Adrenal gland (tissue), 12 donors: ENCODE data around the gene RGS9. TPM values are rescaled to one million over a fixed set of nuclear protein-coding genes. Genes with fewer than 3 reads are reported as not detected.

ENCODE experiments used
- DNase-seq, 7 donors: peaks; one replicate each; pipeline ENCODE4 v3.0.0-alpha.2; 2019 to 2020
- H3K27ac ChIP-seq, 5 donors: fragments of 200-600 bp; sonication (generic) in 4 of 5; 1 replicate in 3 of 5; 2 replicates in 2 of 5; pipeline versions ENCODE4 v1.5.1 to v1.8.0; 2016 to 2020; ENCODE audit warnings: mild to moderate bottlenecking in 1 of 5
- H3K27me3 ChIP-seq: fragments of 200-600 bp; 2 replicates; pipeline ENCODE4 v1.8.0; 2021
- H3K36me3 ChIP-seq, 2 donors: fragments of 200-600 bp; replicated peaks in 1 of 2; 1 replicate in 1 of 2; 2 replicates in 1 of 2; pipeline versions ENCODE4 v1.5.1 to v1.8.0; 2018 to 2022
- H3K4me1 ChIP-seq, 2 donors: fragments of 200-600 bp; replicated peaks in 1 of 2; 1 replicate in 1 of 2; 2 replicates in 1 of 2; pipeline versions ENCODE4 v1.5.1 to v1.8.0; 2018 to 2021
- H3K4me3 ChIP-seq, 4 donors: fragments of 200-600 bp; sonication (generic) in 3 of 4; one replicate each; pipeline ENCODE4 v1.5.1; 2016 to 2018
- H3K9me3 ChIP-seq, 3 donors: fragments of 200-600 bp; sonication (generic) in 1 of 3; replicated peaks in 1 of 3; 1 replicate in 2 of 3; 2 replicates in 1 of 3; pipeline versions ENCODE4 v1.5.1 to v1.8.0; 2016 to 2021
- POLR2A ChIP-seq, 2 donors: fragments of 450-650 bp; IDR thresholded peaks; one replicate each; pipeline ENCODE4 v1.6.1; 2017; ENCODE audit warnings: antibody characterized with exemption in 2 of 2, mild to moderate bottlenecking in 2 of 2, moderate library complexity in 1 of 2
- WGBS, 4 donors: extraction: QIAGEN DNeasy Blood & Tissue Kit in 2 of 4; methylation state at CpG; one replicate each; pipeline versions ENCODE4 v1.1.5 to v1.1.7; 2013 to 2017; 5-methylcytosine and 5-hydroxymethylcytosine counted together
- intact Hi-C, 2 donors: fragments of 100-400 bp; cut with DNase I; formaldehyde crosslinking; loops; one replicate each; pipeline versions ENCODE4 v1.14.1 to v1.15.0; 2022 to 2023
- polyA plus RNA-seq, 3 donors: library from polyadenylated mRNA; stranded (reverse); fragments of 200-250 nt in 2 of 3; fragments of 350-450 nt in 1 of 3; fragmentation: Illumina TruSeq in 1 of 3; extraction: RNeasy Lipid Tissue Mini Kit (QIAGEN cat#74804) in 1 of 3; gene quantifications; one replicate each; pipeline ENCODE4 v1.2.3, GENCODE V29; 2013 to 2014
- total RNA-seq, 9 donors: library from RNA; depleted of rRNA in 4 of 9; stranded (reverse); fragments of >200 nt in 4 of 9; fragments of 120-200 nt in 1 of 9; fragmentation: NEBNext Ultra II Directional in 1 of 9; extraction: Animal tissue kit (Norgen Biotek cat#: 25700) in 1 of 9; gene quantifications; one replicate each; pipeline versions ENCODE4 v1.1.0 to v1.2.4, GENCODE V29; 2013 to 2023
- TF ChIP-seq, protein P1 (sequence below), 6 experiments: fragments of 450-650 bp in 4 of 6; fragments of 200-600 bp in 2 of 6; sonication (generic) in 1 of 6; IDR thresholded peaks; 1 replicate in 5 of 6; 2 replicates in 1 of 6; pipeline versions ENCODE4 v1.5.1 to v1.8.0; 2016 to 2021; ENCODE audit warnings: antibody characterized with exemption in 6 of 6, mild to moderate bottlenecking in 2 of 6, moderate library complexity in 1 of 6
- donor health status: healthy with polysubstance abuse.
- donor health status: Bipolar disorder and iron deficiency.
- donor health status: DM: yes; HTN: yes; CAD: no.
- donor health status: DM: no; HTN: no; CAD: no.
- donor health status: DM: no; HTN: no; CAD: no.
- donor health status: DM: yes; HTN: yes; CAD: no.

The RGS9 gene
- total and polyA plus RNA-seq, 12 donors: 4.3 to 32.3 (median 14.4) TPM

DNA sequence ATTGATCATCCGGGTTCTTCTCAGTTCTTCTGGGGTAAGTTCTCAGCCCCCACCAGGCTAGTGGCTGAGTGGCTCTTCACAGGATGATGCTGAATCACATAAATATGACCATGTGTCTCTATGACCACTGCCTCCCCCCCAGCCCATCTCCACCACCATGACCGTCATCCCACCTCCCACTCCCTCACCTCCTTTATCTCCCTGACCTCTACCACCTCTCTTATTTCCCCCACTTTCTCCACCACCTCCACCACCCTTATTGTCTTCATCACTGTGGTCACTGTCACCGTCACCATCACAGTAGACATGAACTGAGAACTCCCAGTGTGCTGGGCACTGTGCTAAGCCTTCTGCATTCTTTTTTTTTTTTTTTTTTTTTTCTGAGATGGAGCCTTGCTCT lies 32.5 kb downstream of the RGS9 start:
- DNase-seq: no peak
- intact Hi-C loops: no loop called here
- Histone ChIP-seq H3K27ac (no peak overlapping the region), H3K36me3 (no peaks in the 10 kb centered on the region), H3K27me3 (no peaks in the 10 kb centered on the region), H3K4me1 (no peaks in the 10 kb centered on the region), H3K9me3 (no peaks in the 10 kb centered on the region), H3K4me3 (no peak overlapping the region)
- 95 to 100% (median 97%) methylated on average over 3 of the region's 3 CpGs for WGBS, 4 donors
- TF ChIP-seq POLR2A (IDR thresholded peaks at IDR 0.05): no peak
- TF ChIP-seq, protein P1, sequence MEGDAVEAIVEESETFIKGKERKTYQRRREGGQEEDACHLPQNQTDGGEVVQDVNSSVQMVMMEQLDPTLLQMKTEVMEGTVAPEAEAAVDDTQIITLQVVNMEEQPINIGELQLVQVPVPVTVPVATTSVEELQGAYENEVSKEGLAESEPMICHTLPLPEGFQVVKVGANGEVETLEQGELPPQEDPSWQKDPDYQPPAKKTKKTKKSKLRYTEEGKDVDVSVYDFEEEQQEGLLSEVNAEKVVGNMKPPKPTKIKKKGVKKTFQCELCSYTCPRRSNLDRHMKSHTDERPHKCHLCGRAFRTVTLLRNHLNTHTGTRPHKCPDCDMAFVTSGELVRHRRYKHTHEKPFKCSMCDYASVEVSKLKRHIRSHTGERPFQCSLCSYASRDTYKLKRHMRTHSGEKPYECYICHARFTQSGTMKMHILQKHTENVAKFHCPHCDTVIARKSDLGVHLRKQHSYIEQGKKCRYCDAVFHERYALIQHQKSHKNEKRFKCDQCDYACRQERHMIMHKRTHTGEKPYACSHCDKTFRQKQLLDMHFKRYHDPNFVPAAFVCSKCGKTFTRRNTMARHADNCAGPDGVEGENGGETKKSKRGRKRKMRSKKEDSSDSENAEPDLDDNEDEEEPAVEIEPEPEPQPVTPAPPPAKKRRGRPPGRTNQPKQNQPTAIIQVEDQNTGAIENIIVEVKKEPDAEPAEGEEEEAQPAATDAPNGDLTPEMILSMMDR (IDR thresholded peaks at IDR 0.05): no peak

- Histone ChIP-seq H3K27me3 (no peaks in the 10 kb centered on the region), H3K9me3 (no peaks in the 10 kb centered on the region), H3K36me3 (no peaks in the 10 kb centered on the region), H3K4me1 (no peaks in the 10 kb centered on the region), H3K27ac (peak overlapping the region in 1 of 5 donors; percentile 52), H3K4me3 (no peak overlapping the region)
- intact Hi-C loops: no loop called here
- no peak for TF ChIP-seq POLR2A (IDR thresholded peaks at IDR 0.05)
- TF ChIP-seq, protein P1 (IDR thresholded peaks at IDR 0.05): no peak
- peak in 5 of 7 donors; percentile 20 to 64 (median 36) for DNase-seq
- WGBS, 4 donors: 63 to 73% (median 72%) methylated on average over 9 to 10 of the region's 10 CpGs
Measured at GRCh38 chr17:65170839-65171238, 33.7 kb downstream of the RGS9 start.

DNA sequence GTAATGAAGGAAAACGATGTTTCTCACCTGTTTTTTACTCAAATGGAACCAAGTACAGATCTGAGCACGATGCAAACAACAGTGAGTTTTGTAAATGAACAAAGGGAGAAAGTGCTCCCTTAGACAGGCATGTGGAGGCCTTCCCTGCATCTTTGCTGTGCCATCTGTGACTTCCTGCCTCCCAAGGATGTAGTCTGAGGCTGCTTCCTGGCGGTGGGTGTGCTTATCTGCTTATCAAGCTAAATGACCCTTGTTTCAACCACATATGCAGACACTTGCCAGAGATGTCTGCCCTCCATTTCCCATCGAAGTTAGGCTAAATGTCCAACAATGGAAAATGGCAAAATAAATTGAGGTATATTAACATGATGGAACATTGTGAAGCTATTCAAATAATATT lies 34.6 kb downstream of the RGS9 start:
- peak in 3 of 7 donors; percentile 18 to 29 (median 19) for DNase-seq
- Histone ChIP-seq H3K9me3 (no peaks in the 10 kb centered on the region), H3K4me3 (no peak overlapping the region), H3K36me3 (no peaks in the 10 kb centered on the region), H3K27me3 (no peaks in the 10 kb centered on the region), H3K4me1 (no peaks in the 10 kb centered on the region), H3K27ac (peak overlapping the region in 2 of 5 donors; percentile 7 to 52)
- 63 to 71% (median 69%) methylated on average over 4 of the region's 4 CpGs for WGBS, 4 donors
- intact Hi-C loops: no loop called here
- no peak for TF ChIP-seq POLR2A (IDR thresholded peaks at IDR 0.05)
- TF ChIP-seq, protein P1 (IDR thresholded peaks at IDR 0.05): no peak

- no peak for DNase-seq
- intact Hi-C loops: no loop called here
- no peak for TF ChIP-seq POLR2A (IDR thresholded peaks at IDR 0.05)
- TF ChIP-seq, protein P1 (IDR thresholded peaks at IDR 0.05): no peak
- Histone ChIP-seq H3K27me3 (no peaks in the 10 kb centered on the region), H3K4me3 (no peak overlapping the region), H3K9me3 (no peaks in the 10 kb centered on the region), H3K4me1 (no peaks in the 10 kb centered on the region), H3K27ac (no peak overlapping the region), H3K36me3 (no peaks in the 10 kb centered on the region)
- 89 to 95% (median 93%) methylated on average over 11 of the region's 11 CpGs for WGBS, 4 donors
Measured at GRCh38 chr17:65172496-65173136, 35.4 kb downstream of the RGS9 start.
